PC-9 (cell line): ENCODE measurements around the gene NUP188.

Experiments
- CTCF ChIP-seq: fragments of 200-600 bp; sonication (generic); conservative IDR thresholded peaks from 2 replicates; pipeline ENCODE4 v1.6.1; 2017; ENCODE audit warnings: mixed run types, antibody characterized with exemption, mild to moderate bottlenecking, moderate library complexity
- EZH2 ChIP-seq: fragments of 200-600 bp; sonication (generic); IDR thresholded peaks from 2 replicates; pipeline ENCODE4 v1.8.0; 2017; ENCODE audit warnings: antibody characterized with exemption, low read depth

GRCh38 chr9:128918921-128919320 is 28.6 kb upstream of the NUP188 start:
- TF ChIP-seq EZH2, result no peak
- TF ChIP-seq CTCF, result no peak
